ENCODE data around the gene FBRSL1.

DNA sequence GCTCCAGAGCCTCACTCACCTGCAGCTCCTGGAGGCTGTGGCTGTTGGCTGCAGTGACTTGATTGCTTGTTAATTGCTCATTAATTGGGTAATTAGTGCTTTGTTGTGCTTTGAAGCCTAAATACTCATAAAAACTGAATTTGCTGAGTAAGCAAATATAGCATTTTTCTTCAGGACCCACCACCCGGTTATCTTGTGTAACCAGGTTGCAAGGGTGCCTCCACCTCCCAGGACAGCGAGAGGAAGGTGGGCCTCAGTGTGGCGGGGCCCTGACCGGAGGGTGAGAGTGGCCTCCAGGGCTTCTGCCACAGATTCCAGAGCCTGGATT, 48.7 kb downstream of the FBRSL1 start:
- TF ChIP-seq, protein P1, sequence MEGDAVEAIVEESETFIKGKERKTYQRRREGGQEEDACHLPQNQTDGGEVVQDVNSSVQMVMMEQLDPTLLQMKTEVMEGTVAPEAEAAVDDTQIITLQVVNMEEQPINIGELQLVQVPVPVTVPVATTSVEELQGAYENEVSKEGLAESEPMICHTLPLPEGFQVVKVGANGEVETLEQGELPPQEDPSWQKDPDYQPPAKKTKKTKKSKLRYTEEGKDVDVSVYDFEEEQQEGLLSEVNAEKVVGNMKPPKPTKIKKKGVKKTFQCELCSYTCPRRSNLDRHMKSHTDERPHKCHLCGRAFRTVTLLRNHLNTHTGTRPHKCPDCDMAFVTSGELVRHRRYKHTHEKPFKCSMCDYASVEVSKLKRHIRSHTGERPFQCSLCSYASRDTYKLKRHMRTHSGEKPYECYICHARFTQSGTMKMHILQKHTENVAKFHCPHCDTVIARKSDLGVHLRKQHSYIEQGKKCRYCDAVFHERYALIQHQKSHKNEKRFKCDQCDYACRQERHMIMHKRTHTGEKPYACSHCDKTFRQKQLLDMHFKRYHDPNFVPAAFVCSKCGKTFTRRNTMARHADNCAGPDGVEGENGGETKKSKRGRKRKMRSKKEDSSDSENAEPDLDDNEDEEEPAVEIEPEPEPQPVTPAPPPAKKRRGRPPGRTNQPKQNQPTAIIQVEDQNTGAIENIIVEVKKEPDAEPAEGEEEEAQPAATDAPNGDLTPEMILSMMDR (conservative IDR thresholded peaks at IDR 0.05 in 1 of 2, IDR thresholded peaks at IDR 0.05 in 1 of 2; ENCODE audit: extremely low read depth in 1 of 2, insufficient read depth in 1 of 2, low read depth in 1 of 2, low read length in 2 of 2): no peak
- TF ChIP-seq EZH2 (IDR thresholded peaks at IDR 0.05; ENCODE audit: borderline replicate concordance, low read length): no peak

Measured in mammary epithelial cell (primary cell).